ENCODE measurements around the gene OPRD1. TPM values are rescaled to one million over a fixed set of nuclear protein-coding genes. Genes with fewer than 3 reads are reported as not detected.

OPRD1 gene
- total RNA-seq, 6 experiments from 2014 or later = not detected

DNA sequence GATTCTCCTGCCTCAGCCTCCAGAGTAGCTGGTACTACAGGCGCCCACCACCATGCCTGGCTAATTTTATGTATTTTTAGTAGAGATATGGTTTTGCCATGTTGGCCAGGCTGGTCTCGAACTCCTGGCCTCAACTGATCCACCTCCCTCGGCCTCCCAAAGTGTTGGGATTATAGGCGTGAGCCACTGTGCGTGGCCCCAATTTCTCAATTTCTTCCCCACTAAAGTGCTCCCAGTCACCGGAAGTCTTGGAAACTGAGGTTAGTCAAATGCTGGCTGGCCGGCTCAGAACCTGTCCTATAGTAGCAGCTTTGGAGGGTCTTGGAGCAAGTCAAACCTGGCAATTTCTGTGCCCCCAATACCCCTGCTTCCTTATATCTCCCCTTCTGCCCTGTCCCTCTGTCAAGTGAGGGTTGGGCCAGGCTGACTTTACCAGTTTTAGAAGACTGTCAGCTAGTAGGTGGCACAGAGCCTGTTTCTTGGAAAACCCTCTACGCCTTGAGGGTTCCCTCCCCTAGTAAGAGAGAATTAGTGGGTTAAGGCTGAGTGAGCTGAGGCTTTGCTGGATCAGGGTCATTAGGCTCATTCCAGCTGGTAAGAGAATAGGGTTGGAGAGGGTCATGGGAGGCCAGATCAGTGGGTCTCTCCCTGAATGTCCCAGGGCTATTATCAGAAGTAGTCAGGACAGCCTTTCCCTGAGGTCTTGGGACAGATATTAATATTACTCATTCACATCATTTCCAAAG, 94.1 kb downstream of the OPRD1 start:
- no peaks in the 10 kb centered on the region for H3K36me3 ChIP-seq
- WGBS (ENCODE audit: insufficient coverage, low coverage, low lambda C conversion rate, missing lambda C conversion rate) = 84% methylated on average over 5 of the region's 8 CpGs
- intact Hi-C loops (cut with DNase I) = no loop called here
- H3K4me3 ChIP-seq = no peak overlapping the region
- H3K27ac ChIP-seq = no peak overlapping the region
- no peaks in the 10 kb centered on the region for H3K4me1 ChIP-seq
- H3K9me3 ChIP-seq = no peaks in the 10 kb centered on the region
- ATAC-seq (no peak), DNase-seq (no peak)
- H3K27me3 ChIP-seq = no peaks in the 10 kb centered on the region
- TF ChIP-seq, protein P1, sequence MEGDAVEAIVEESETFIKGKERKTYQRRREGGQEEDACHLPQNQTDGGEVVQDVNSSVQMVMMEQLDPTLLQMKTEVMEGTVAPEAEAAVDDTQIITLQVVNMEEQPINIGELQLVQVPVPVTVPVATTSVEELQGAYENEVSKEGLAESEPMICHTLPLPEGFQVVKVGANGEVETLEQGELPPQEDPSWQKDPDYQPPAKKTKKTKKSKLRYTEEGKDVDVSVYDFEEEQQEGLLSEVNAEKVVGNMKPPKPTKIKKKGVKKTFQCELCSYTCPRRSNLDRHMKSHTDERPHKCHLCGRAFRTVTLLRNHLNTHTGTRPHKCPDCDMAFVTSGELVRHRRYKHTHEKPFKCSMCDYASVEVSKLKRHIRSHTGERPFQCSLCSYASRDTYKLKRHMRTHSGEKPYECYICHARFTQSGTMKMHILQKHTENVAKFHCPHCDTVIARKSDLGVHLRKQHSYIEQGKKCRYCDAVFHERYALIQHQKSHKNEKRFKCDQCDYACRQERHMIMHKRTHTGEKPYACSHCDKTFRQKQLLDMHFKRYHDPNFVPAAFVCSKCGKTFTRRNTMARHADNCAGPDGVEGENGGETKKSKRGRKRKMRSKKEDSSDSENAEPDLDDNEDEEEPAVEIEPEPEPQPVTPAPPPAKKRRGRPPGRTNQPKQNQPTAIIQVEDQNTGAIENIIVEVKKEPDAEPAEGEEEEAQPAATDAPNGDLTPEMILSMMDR (IDR thresholded peaks at IDR 0.05) = no peak
- TF ChIP-seq POLR2A (IDR thresholded peaks at IDR 0.05) = no peak

DNA sequence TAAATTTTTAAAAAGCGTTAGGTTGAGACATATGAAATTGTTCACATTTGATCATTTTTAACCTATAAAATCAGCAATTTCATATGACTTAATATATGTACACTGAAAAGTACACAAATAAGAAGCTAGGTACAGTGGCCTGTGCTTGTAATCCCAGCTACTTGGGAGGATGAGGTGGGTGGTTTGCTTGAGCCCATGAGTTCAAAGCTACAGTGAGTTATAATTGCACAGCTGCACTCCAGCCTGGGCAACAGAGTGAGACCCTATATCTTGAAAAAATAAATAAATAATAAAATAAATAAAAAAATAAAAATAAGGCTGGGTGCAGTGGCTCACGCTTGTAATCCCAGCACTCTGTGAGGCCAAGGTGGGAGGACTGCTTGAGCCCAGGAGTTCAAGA, 97.2 kb downstream of the OPRD1 start:
- intact Hi-C loops (cut with DNase I) = no loop called here
- ATAC-seq = no peak
- no peak for DNase-seq
- no peaks in the 10 kb centered on the region for H3K9me3 ChIP-seq
- WGBS (ENCODE audit: insufficient coverage, low coverage, low lambda C conversion rate, missing lambda C conversion rate) = 100% methylated on average over 2 of the region's 2 CpGs
- peaks cover 0 to 5% (median 0%) of the 10 kb centered on the region in 4 donors for H3K4me1 ChIP-seq
- H3K4me3 ChIP-seq = no peak overlapping the region
- no peak overlapping the region for H3K27ac ChIP-seq
- no peaks in the 10 kb centered on the region for H3K27me3 ChIP-seq
- H3K36me3 ChIP-seq = peaks cover 0 to 5% (median 0%) of the 10 kb centered on the region in 4 donors
- TF ChIP-seq POLR2A (IDR thresholded peaks at IDR 0.05) = no peak
- TF ChIP-seq, protein P1 (IDR thresholded peaks at IDR 0.05) = no peak

DNA sequence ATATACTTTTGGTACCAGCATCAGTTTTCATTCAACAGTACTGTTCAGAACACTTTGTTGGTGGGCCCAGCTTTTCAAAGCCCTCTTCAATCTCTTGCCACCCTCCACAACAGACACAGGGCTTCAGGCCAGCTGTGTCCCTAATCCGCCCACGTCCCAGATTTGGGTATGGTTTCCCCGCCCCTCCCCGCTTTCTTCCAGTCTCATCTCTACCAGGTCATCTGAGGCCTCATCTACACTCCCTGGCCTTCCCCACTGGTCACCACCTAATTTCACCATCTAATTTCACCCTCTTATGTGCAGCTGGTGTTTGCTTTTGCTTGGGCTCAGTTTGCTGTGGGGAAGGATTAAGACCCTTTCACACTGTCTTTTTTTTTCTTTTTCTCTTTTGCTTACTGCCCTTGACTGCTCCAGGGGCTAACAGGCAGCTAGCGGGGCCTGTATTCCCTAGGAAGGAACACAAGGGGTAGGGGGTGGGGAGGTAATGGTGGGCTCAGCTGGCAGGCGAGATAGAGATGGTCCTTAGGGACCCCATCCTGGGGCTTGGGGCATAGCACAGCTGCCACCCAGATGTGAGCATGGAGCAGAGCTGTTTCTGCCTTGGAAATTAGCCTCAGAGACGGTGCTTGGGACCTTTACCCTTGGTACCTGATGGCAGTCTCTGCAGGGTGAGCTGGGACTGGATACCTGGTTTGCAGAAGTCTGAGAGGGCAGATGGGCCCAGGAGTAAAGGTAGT, 98.6 kb downstream of the OPRD1 start:
- Histone ChIP-seq H3K4me1 (peaks cover 0 to 13% (median 3%) of the 10 kb centered on the region in 4 donors), H3K27me3 (no peaks in the 10 kb centered on the region), H3K36me3 (peaks cover 0 to 5% (median 0%) of the 10 kb centered on the region in 4 donors), H3K4me3 (no peak overlapping the region), H3K27ac (no peak overlapping the region), H3K9me3 (no peaks in the 10 kb centered on the region)
- no peak for DNase-seq
- TF ChIP-seq, protein P1 (IDR thresholded peaks at IDR 0.05) = no peak
- no peak for TF ChIP-seq POLR2A (IDR thresholded peaks at IDR 0.05)
- intact Hi-C loops (cut with DNase I) = no loop called here
- 87% methylated on average over 5 of the region's 7 CpGs for WGBS (ENCODE audit: insufficient coverage, low coverage, low lambda C conversion rate, missing lambda C conversion rate)
- ATAC-seq = no peak

DNA sequence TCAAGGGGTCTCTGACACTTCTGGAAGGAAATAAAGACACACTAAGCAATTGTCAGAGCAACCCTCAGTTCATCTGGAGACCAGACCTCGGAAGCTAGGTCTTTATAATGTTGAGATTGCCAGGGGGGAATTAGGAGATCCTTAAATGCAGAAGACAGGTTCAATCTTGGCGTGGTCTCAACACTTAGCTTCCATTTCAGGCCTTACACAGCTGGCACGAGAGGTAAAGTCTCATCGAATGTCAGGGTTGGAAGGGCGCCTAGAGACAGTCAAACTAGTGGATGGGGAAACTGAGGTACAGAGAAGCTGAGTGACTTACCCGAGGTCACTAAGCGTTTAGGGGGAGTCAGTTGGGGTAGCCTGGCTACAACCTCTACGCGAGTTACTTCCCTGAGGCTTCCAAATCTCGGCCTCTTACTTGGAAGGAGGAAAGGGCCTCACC, 101.8 kb downstream of the OPRD1 start:
- WGBS (ENCODE audit: insufficient coverage, low coverage, low lambda C conversion rate, missing lambda C conversion rate) = 33% methylated on average over 3 of the region's 10 CpGs
- H3K27ac ChIP-seq = peak overlapping the region in 1 of 3 donors; percentile 15

More for the DNA sequence above, 101.8 kb downstream of the OPRD1 start:
- H3K4me1 ChIP-seq = peaks cover 0 to 19% (median 3%) of the 10 kb centered on the region in 4 donors
- ATAC-seq (peak in 1 of 4 donors; percentile 6), DNase-seq (no peak)
- intact Hi-C loops (cut with DNase I) = no loop called here
- H3K9me3 ChIP-seq = no peaks in the 10 kb centered on the region
- peaks cover 0 to 5% (median 0%) of the 10 kb centered on the region in 4 donors for H3K36me3 ChIP-seq
- H3K4me3 ChIP-seq = peak overlapping the region; percentile 55 to 69 (median 59)
- no peaks in the 10 kb centered on the region for H3K27me3 ChIP-seq
- TF ChIP-seq, protein P1 (IDR thresholded peaks at IDR 0.05) = no peak
- no peak for TF ChIP-seq POLR2A (IDR thresholded peaks at IDR 0.05)
